DOHH2 (cell line): ENCODE results near the gene EYA2.

Experiments
- EZH2phosphoT487 ChIP-seq: fragments of 200-600 bp; sonication (generic); IDR thresholded peaks from 2 replicates; pipeline ENCODE4 v1.6.1; 2017; ENCODE audit warnings: borderline replicate concordance, mild to moderate bottlenecking, antibody characterized with exemption, low read length, moderate library complexity, mixed read lengths
- TF ChIP-seq, protein P1 (sequence below): fragments of 200-600 bp; sonication (generic); IDR thresholded peaks from one replicate; pipeline ENCODE4 v1.5.1; 2014; ENCODE audit warnings: antibody characterized with exemption, mild to moderate bottlenecking, low read depth, low read length; ENCODE audit not compliant: poor library complexity, severe bottlenecking

DNA sequence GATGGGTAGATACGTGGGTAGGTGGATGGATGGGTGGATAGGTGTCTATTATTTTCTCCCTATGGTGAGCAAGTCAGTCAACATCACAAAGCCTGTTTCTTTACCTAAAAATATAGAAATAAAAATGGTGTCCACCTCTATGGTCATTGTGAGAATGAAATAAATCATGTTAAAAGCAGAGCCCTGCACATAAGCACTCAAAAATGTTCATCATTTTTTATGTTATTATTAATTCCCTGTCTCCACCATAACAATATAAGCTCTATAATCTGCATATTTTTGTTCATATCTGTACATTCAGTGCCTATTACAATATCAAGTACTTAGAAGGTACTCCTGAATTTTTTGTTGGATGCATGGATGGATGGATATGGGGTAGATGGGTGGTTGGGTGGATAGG, 284.2 kb downstream of the EYA2 start:
- TF ChIP-seq, protein P1, sequence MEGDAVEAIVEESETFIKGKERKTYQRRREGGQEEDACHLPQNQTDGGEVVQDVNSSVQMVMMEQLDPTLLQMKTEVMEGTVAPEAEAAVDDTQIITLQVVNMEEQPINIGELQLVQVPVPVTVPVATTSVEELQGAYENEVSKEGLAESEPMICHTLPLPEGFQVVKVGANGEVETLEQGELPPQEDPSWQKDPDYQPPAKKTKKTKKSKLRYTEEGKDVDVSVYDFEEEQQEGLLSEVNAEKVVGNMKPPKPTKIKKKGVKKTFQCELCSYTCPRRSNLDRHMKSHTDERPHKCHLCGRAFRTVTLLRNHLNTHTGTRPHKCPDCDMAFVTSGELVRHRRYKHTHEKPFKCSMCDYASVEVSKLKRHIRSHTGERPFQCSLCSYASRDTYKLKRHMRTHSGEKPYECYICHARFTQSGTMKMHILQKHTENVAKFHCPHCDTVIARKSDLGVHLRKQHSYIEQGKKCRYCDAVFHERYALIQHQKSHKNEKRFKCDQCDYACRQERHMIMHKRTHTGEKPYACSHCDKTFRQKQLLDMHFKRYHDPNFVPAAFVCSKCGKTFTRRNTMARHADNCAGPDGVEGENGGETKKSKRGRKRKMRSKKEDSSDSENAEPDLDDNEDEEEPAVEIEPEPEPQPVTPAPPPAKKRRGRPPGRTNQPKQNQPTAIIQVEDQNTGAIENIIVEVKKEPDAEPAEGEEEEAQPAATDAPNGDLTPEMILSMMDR = no peak
- no peak for TF ChIP-seq EZH2phosphoT487
